ENCODE data around the gene TCF7L2.
"Not testable (repeated sequence)": the region's sequence is repeated elsewhere in the genome, so short reads cannot be mapped to it uniquely, and the experiment has no call there.

- not testable (repeated sequence) for TF ChIP-seq TARDBP (IDR thresholded peaks at IDR 0.05); MAX (CRISPR knock-in tag; IDR thresholded peaks at IDR 0.05); HDAC2 (IDR thresholded peaks at IDR 0.05); ELF1 (tag; IDR thresholded peaks at IDR 0.05); SIRT6 (IDR thresholded peaks at IDR 0.05; ENCODE audit: low read depth, low read length); CTCF (IDR thresholded peaks at IDR 0.05 in 2 of 3, conservative IDR thresholded peaks at IDR 0.05 in 1 of 3; ENCODE audit: insufficient read depth in 2 of 3, low read depth in 1 of 3, low read length in 3 of 3); RAD21 (CRISPR knock-in tag; conservative IDR thresholded peaks at IDR 0.05 in 1 of 2, IDR thresholded peaks at IDR 0.05 in 1 of 2); PREB (CRISPR knock-in tag; IDR thresholded peaks at IDR 0.05); ZNF449 (CRISPR knock-in tag; IDR thresholded peaks at IDR 0.05)
These were observed 116.1 kb downstream of the TCF7L2 start for GRCh38 chr10:113066120-113066519.
